HCT116 (cell line): ENCODE measurements around the gene TCP11. TPM values are rescaled to one million over a fixed set of nuclear protein-coding genes. Genes with fewer than 3 reads are reported as not detected.

ENCODE experiments used
- ATAC-seq: fragments of 200-7000 bp; cut with Tn5 transposase; 2 replicates; pipeline ENCODE4 v1.9.1; 2020; ENCODE audit warnings: mild to moderate bottlenecking, moderate library complexity
- Bru-seq: library from RNA; stranded (reverse); fragments of 400-500 nt; gene quantifications from one replicate; lab custom pipeline; 2021; lab: Mats Ljungman, UMichigan
- BruChase-seq, 2 experiments: library from RNA; stranded (reverse); fragments of 400-500 nt; gene quantifications; one replicate each; lab custom pipeline; 2021; lab: Mats Ljungman, UMichigan
- BruUV-seq: library from RNA; stranded (reverse); fragments of 400-500 nt; replicated peaks from 2 replicates; lab custom pipeline; 2021; lab: Mats Ljungman, UMichigan
- CTCF ChIA-PET: fragments of 300-600 bp; sonication (Branson Sonifier 250); formaldehyde crosslinking; loops from one replicate; lab custom pipeline; 2021; ENCODE audit warnings: antibody characterized with exemption; lab: Charles Lee
- POLR2A ChIA-PET: fragments of 300-600, 350-600 bp; sonication (Branson Sonifier 250); formaldehyde crosslinking; loops from one replicate; lab custom pipeline; 2021; ENCODE audit warnings: antibody characterized with exemption; lab: Charles Lee
- RAD21 ChIA-PET, 2 experiments: fragments of 300-600 bp; sonication (Branson Sonifier 250); formaldehyde crosslinking; loops; one replicate each; lab custom pipeline; 2023; ENCODE audit warnings: low total read pairs in 2 of 2; ENCODE audit not compliant: uncharacterized antibody in 2 of 2, unreplicated experiment in 2 of 2, low non-redundant PET in 1 of 2; lab: Charles Lee
- DNase-seq: peaks from one replicate; pipeline ENCODE4 v3.0.0-alpha.2; 2010; ENCODE audit warnings: low read depth, low spot score
- H2AFZ ChIP-seq: fragments of 200-600 bp; shearing (Covaris generic), sonication (generic); 2 replicates; pipeline ENCODE4 v1.6.1; 2017; ENCODE audit warnings: low read depth, mixed run types, mixed read lengths, antibody characterized with exemption, low read length; ENCODE audit not compliant: poor library complexity, severe bottlenecking
- H3K27ac ChIP-seq: 2 replicates; pipeline ENCODE4 v1.5.1; 2012; ENCODE audit warnings: low read depth, low read length
- H3K27me3 ChIP-seq: fragments of 200-600 bp; sonication (generic); 2 replicates; pipeline ENCODE4 v1.6.1; 2016; ENCODE audit warnings: mixed run types, low read length, mixed read lengths; ENCODE audit not compliant: insufficient read depth
- H3K36me3 ChIP-seq, 2 experiments: fragments of 200-500 bp in 1 of 2; fragments of 200-600 bp in 1 of 2; sonication (Bioruptor generic) in 1 of 2; sonication (generic) in 1 of 2; 2 replicates each; pipeline versions ENCODE4 v1.5.1 to v1.6.1; 2014 to 2016; ENCODE audit warnings: low read length in 2 of 2, inconsistent platforms in 1 of 2, mixed read lengths in 1 of 2, mixed run types in 1 of 2; ENCODE audit not compliant: insufficient read depth in 2 of 2, control insufficient read depth in 1 of 2
- H3K4me1 ChIP-seq, 2 experiments: fragments of 200-600 bp in 1 of 2; sonication (generic) in 1 of 2; 2 replicates each; pipeline versions ENCODE4 v1.5.1 to v1.6.1; 2012 to 2017; ENCODE audit warnings: low read length in 2 of 2, inconsistent platforms in 1 of 2, mild to moderate bottlenecking in 1 of 2, mixed read lengths in 1 of 2, mixed run types in 1 of 2, moderate library complexity in 1 of 2; ENCODE audit not compliant: insufficient read depth in 2 of 2, control insufficient read depth in 1 of 2
- H3K4me2 ChIP-seq: fragments of 200-600 bp; sonication (generic); 2 replicates; pipeline ENCODE4 v1.6.1; 2017; ENCODE audit warnings: mixed run types, low read length, mixed read lengths
- H3K4me3 ChIP-seq, 2 experiments: fragments of 200-600 bp in 1 of 2; sonication (generic) in 1 of 2; replicated peaks in 1 of 2; 2 replicates each; pipeline ENCODE4 v1.5.1; 2011 to 2016; ENCODE audit warnings: low read length in 2 of 2, control low read depth in 1 of 2, low read depth in 1 of 2, mild to moderate bottlenecking in 1 of 2, mixed read lengths in 1 of 2, mixed run types in 1 of 2
- H3K79me2 ChIP-seq: fragments of 200-600 bp; sonication (generic); 2 replicates; pipeline ENCODE4 v1.6.1; 2017; ENCODE audit warnings: mild to moderate bottlenecking, mixed run types, low read length, moderate library complexity, mixed read lengths; ENCODE audit not compliant: insufficient read depth
- H3K9ac ChIP-seq: fragments of 200-600 bp; sonication (generic); 2 replicates; pipeline ENCODE4 v1.6.1; 2016; ENCODE audit warnings: low read length, mixed read lengths
- H3K9me2 ChIP-seq: fragments of 200-600 bp; sonication (generic), shearing (Covaris generic); 2 replicates; pipeline ENCODE4 v1.6.1; 2017; ENCODE audit warnings: mixed run types, mild to moderate bottlenecking, moderate library complexity; ENCODE audit not compliant: insufficient read depth
- H3K9me3 ChIP-seq, 2 experiments: fragments of 200-500 bp in 1 of 2; fragments of 200-600 bp in 1 of 2; sonication (Bioruptor generic) in 1 of 2; sonication (generic) in 1 of 2; 2 replicates each; pipeline ENCODE4 v1.6.1; 2014 to 2017; ENCODE audit warnings: low read length in 2 of 2, mixed read lengths in 2 of 2, inconsistent platforms in 1 of 2, low read depth in 1 of 2, mild to moderate bottlenecking in 1 of 2, mixed run types in 1 of 2, moderate library complexity in 1 of 2; ENCODE audit not compliant: control insufficient read depth in 1 of 2, insufficient read depth in 1 of 2
- H4K20me1 ChIP-seq: fragments of 200-600 bp; sonication (generic), shearing (Covaris generic); 2 replicates; pipeline ENCODE4 v1.6.1; 2017; ENCODE audit warnings: mixed run types, mild to moderate bottlenecking, moderate library complexity; ENCODE audit not compliant: insufficient read depth
- CBX3 ChIP-seq: IDR thresholded peaks from 2 replicates; pipeline ENCODE4 v1.6.1; 2012; ENCODE audit warnings: low read depth
- ELF1 ChIP-seq: IDR thresholded peaks from 2 replicates; pipeline ENCODE4 v1.6.1; 2012; ENCODE audit warnings: low read depth, borderline replicate concordance
- EZH2 ChIP-seq: fragments of 200-600 bp; sonication (generic); IDR thresholded peaks from 2 replicates; pipeline ENCODE4 v1.6.1; 2017; ENCODE audit warnings: antibody characterized with exemption, mixed run types
- FOSL1 ChIP-seq: IDR thresholded peaks from 2 replicates; pipeline ENCODE4 v1.6.1; 2012; ENCODE audit warnings: low read depth
- RAD21 ChIP-seq: IDR thresholded peaks from 2 replicates; pipeline ENCODE4 v1.6.1; 2012; ENCODE audit warnings: low read depth, mild to moderate bottlenecking
- REST ChIP-seq: IDR thresholded peaks from 2 replicates; pipeline ENCODE4 v1.6.1; 2012; ENCODE audit warnings: low read depth
- TCF7L2 ChIP-seq: IDR thresholded peaks from 2 replicates; pipeline ENCODE4 v1.7.0; 2011; ENCODE audit warnings: borderline replicate concordance, inconsistent platforms; ENCODE audit not compliant: insufficient read depth, insufficient read length; ENCODE audit errors: extremely low read depth
- ZBTB33 ChIP-seq: IDR thresholded peaks from 2 replicates; pipeline ENCODE4 v1.6.1; 2011; ENCODE audit warnings: mild to moderate bottlenecking, low read length, moderate library complexity; ENCODE audit not compliant: insufficient replicate concordance; ENCODE audit errors: extremely low read depth
- ZNF274 ChIP-seq: fragments of 200-500 bp; sonication (Bioruptor generic); IDR thresholded peaks from 2 replicates; pipeline ENCODE4 v1.6.1; 2014; ENCODE audit warnings: mild to moderate bottlenecking, low read depth, low read length, inconsistent platforms
- intact Hi-C: fragments of 100-400 bp; cut with micrococcal nuclease; formaldehyde crosslinking; loops from 2 replicates; pipeline ENCODE4 v1.10.0; 2022
- long read RNA-seq: library from polyadenylated mRNA; unstranded; transcript quantifications from one replicate; pipeline ENCODE4 v2.0.0, GENCODE V29; 2021; ENCODE audit not compliant: unreplicated experiment
- polyA plus RNA-seq: library from polyadenylated mRNA; unstranded; fragments of >200 nt; gene quantifications from 2 replicates; pipeline ENCODE4 v1.2.1, GENCODE V29; 2012; ENCODE audit warnings: missing spikeins
- total RNA-seq: library from RNA; stranded (reverse); gene quantifications from one replicate; pipeline ENCODE4 v1.2.1, GENCODE V29; 2021; ENCODE audit not compliant: unreplicated experiment
- TF ChIP-seq, protein P1 (sequence below), 3 experiments: fragments of 200-600 bp in 1 of 3; sonication (generic) in 1 of 3; IDR thresholded peaks in 2 of 3; conservative IDR thresholded peaks in 1 of 3; 2 replicates each; pipeline ENCODE4 v1.5.1; 2012 to 2017; ENCODE audit warnings: low read depth in 2 of 3, low read length in 2 of 3, antibody characterized with exemption in 1 of 3, borderline replicate concordance in 1 of 3, control low read depth in 1 of 3, mild to moderate bottlenecking in 1 of 3, mixed read lengths in 1 of 3, mixed run types in 1 of 3, moderate library complexity in 1 of 3; ENCODE audit not compliant: insufficient read depth in 1 of 3

TCP11 gene
- total RNA-seq = not detected
- polyA plus RNA-seq = not detected in 2 replicates
- Bru-seq, nascent RNA = percentile 8 among the genes with signal in this experiment
- BruChase-seq, experiment 1, labeled RNA remaining after a 6-hour chase = percentile 10 among the genes with signal in this experiment
- BruChase-seq, experiment 2, labeled RNA remaining after a 2-hour chase = percentile 3 among the genes with signal in this experiment
- long read RNA-seq, partial matches to known transcripts = 0 of 2 reads
- long read RNA-seq, other reads (novel, unspliced or antisense) = 2 of 2 reads

GRCh38 chr6:35141007-35141655, at the start of gene TCP11:
TCP11 (minus strand) TSS chr6:35141339; CDS start chr6:35140870, 469 bp downstream.
- Histone ChIP-seq H3K9me2 (no peaks in the 10 kb centered on the region), H3K4me3 (no peak within 1 kb of the TSS), H3K27ac (no peak within 1 kb of the TSS), H3K79me2 (no peaks in the 10 kb centered on the region), H3K27me3 (no peaks in the 10 kb centered on the region)
- TF ChIP-seq RAD21 = no peak
- TF ChIP-seq, protein P1, sequence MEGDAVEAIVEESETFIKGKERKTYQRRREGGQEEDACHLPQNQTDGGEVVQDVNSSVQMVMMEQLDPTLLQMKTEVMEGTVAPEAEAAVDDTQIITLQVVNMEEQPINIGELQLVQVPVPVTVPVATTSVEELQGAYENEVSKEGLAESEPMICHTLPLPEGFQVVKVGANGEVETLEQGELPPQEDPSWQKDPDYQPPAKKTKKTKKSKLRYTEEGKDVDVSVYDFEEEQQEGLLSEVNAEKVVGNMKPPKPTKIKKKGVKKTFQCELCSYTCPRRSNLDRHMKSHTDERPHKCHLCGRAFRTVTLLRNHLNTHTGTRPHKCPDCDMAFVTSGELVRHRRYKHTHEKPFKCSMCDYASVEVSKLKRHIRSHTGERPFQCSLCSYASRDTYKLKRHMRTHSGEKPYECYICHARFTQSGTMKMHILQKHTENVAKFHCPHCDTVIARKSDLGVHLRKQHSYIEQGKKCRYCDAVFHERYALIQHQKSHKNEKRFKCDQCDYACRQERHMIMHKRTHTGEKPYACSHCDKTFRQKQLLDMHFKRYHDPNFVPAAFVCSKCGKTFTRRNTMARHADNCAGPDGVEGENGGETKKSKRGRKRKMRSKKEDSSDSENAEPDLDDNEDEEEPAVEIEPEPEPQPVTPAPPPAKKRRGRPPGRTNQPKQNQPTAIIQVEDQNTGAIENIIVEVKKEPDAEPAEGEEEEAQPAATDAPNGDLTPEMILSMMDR (IDR thresholded peaks at IDR 0.05 in 2 of 3, conservative IDR thresholded peaks at IDR 0.05 in 1 of 3; ENCODE audit: borderline replicate concordance in 1 of 3, insufficient read depth in 1 of 3, low read depth in 2 of 3, low read length in 2 of 3) = no peak
- TF ChIP-seq REST = no peak
- TF ChIP-seq EZH2 = no peak
- TF ChIP-seq ZBTB33 = no peak
- TF ChIP-seq FOSL1 = no peak
- no peak for TF ChIP-seq CBX3
- TF ChIP-seq TCF7L2 = no peak
- TF ChIP-seq ELF1 = no peak
- no peak for TF ChIP-seq ZNF274
- TF ChIP-seq, all 23 proteins: peak for 0
- no peak for ATAC-seq
- ChIA-PET POLR2A (no interaction called here), RAD21 (no interaction called here), CTCF (no interaction called here)
- no peaks in the 10 kb centered on the region for H4K20me1 ChIP-seq
- intact Hi-C loops = no loop called here
- DNase-seq = no peak
- no TSS peak for BruUV-seq
- peak within 1 kb of the TSS; percentile 97 for H2AFZ ChIP-seq
- no peaks in the 10 kb centered on the region for H3K36me3 ChIP-seq
- H3K4me1 ChIP-seq = no peaks in the 10 kb centered on the region
- no peak within 1 kb of the TSS for H3K4me2 ChIP-seq
- H3K9me3 ChIP-seq = no peaks in the 10 kb centered on the region
- no peak within 1 kb of the TSS for H3K9ac ChIP-seq
